HG03045 (cell line): ENCODE measurements around the gene CCDC8.
"Not testable (repeated sequence)": the region's sequence is repeated elsewhere in the genome, so short reads cannot be mapped to it uniquely, and the experiment has no call there.

Experiments used
- ATAC-seq: cut with Tn5 transposase; IDR thresholded peaks from one replicate; pipeline ENCODE4 v1.9.1; 2021; ENCODE audit warnings: mild to moderate bottlenecking, moderate library complexity; ENCODE audit not compliant: unreplicated experiment

The CCDC8 gene

DNA sequence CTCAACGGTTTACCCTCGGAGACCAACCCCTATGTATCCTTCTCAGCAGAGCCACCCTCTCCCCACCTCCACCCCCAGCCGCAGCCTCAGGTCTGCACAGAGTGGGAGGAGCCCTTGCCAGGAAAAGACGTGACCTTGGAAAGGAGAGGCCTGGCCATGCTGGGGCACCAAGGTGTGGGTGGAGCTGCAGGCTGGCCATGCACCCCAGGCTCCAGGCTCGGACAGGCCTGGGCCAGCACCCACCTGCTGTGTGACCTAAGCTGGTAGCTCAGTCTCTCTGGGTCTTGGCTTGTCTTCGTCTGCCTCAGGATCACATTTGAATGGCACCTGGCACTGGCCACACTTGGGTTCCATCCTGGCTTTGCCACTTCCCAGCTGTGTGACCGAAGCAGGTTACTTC lies 29.5 kb downstream of the CCDC8 start:
- no peak for ATAC-seq

GRCh38 chr19:46383171-46383815 lies 30.1 kb downstream of the CCDC8 start:
- no peak for ATAC-seq

DNA sequence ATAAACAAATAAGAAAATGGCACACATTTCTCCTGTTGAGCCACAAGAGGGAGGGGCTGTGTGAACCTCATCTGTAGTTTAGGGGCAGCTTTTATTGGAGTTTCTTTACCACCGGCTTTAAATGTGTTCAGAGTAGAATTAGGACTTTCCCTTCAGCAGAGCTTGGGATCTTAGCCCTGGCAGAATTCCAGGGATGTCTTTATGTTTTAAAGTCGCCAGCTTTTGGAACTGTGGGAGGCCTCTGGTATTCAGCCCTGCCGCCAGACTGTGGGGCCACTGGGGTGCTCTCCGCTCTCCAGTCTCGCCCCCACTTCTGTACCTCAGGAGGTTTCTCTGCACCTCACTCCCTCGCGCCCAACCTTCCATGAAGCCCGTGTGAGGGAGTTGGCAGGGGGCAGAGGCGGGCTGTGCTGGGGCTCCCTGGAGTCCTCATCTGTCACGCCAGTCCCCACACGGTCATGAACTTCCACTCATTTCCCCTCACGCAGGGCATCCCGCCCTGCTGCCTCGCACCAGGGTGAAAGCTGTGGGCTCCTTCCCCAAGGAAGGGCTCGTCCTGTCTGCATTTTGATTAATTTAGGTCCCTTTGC lies 31.5 kb downstream of the CCDC8 start:
- ATAC-seq, result no peak

DNA sequence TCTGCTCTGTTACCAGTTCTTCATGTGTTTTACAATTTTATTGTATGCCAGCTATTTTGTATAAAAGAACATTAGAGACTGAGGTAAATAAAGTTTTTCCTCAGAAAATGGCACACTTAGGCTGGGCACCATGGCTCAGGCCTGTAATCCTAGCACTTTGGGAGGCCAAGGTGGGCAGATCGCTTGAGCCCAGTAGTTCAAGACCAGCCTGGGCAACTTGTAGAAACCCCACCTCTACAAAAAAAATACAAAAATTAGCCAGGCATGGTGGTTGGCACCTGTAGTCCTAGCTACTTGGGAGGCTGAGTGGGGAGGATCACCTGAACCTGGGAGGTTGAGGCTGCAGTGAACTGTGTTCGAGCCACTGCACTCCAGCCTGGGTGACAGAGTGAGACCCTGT lies 32.0 kb downstream of the CCDC8 start:
- no peak for ATAC-seq

GRCh38 chr19:46380690-46381089 lies 32.7 kb downstream of the CCDC8 start:
- no peak for ATAC-seq

DNA sequence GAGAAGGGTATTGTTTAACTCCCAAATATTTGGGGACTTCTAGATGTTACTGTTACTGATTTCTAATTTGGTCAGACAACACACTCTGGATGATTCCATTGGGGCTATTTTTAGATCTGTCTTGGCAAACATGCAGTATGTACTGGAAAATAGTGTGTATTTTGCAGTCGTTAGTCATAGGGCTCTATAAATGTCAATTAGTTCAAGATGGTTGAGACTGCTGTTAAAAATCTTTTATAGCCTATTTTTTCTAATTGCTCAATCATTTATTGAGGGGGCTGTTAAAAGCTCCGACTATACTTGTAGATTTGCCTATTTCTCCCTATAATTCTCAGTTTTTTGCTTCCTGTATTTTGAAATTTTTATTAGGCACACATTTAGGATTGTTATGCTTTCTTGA lies 35.1 kb downstream of the CCDC8 start:
- no peak for ATAC-seq

DNA sequence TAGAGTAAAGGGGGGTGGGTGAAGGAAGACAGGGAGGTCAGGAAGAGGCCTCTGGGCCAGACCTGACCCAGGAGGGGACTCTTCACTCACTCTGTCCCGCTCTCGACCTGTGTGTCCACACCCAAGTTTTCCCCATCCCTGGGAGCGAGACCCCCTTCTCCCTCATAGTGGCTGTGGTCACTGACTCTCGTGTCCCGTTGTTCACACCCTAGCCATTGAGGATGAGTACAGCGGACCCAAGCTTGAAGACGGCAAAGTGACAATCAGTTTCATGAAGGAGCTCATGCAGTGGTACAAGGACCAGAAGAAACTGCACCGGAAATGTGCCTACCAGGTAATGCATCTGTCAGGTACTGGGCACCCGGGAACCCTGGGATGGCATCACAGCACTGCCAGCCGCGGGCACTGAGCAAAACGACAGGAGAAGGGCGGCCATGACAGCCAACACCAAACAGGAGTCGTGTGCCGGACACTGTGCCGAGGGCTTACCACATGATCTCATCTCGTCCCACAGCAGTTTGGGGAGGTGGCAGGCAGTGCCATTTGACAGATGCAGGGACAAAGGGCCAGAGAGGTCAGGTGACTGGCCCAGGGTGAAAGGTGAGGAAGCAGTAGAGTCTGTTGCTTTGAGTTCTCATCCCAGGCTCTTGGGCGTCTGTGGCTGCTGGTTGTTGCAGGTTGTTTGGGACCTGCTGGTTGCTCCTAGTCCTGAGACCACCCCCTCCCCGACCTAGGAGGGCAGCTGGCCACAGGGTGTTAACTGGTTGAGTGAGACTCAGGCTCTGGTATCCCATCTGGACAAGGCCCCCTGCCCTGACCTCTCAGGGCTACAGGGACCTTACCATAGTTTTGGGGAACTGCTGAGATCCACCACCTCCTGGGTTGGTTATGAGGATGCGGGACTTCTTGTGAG lies 36.9 kb downstream of the CCDC8 start:
- no peak for ATAC-seq

GRCh38 chr19:46375476-46376067 lies 37.8 kb downstream of the CCDC8 start:
- not testable (repeated sequence) for ATAC-seq

DNA sequence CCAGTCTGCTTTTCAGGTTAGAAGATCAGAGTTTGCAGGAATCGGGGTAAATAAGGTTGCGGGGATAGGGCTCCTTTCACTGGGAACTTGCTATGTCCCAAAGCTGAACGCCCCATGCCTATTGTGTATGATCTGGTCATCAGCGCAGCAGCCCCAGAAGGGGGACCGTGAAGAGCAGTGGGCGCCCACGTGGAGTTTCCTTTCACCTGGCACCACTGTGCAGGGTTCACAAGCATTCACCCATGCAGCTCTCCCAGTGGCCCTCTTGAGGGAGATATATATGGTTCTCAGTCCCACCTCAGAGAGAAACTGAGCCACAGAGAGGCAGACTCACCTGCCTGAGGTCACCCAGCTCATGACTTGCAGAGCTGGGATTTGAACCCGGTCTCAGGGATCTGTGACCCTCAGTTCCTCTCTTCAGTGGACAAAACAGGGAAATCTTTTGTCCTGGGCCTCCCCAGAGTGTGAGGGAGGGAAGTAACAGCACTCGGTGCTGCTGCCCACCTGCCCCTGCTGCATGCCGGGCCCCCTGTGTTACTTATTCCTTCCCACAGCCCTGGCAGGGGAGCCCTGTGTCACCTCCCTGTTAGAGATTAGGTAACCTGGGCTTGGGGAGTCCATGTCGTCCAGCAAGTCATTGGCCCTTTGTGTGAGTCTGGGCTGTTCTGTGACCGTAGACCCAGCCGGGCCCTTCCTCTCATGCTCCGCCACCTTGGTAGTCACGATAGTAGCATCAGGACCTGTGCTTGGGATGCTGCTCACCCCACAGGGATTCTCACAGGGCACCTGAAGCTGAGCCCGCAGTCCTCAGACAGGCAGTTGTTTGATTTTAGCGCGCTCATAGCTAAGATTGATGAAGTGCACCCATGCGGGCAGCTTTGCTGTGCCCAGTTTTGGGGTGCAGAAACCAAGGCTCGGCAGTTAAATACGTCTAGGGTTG lies 38.6 kb downstream of the CCDC8 start:
- no peak for ATAC-seq

DNA sequence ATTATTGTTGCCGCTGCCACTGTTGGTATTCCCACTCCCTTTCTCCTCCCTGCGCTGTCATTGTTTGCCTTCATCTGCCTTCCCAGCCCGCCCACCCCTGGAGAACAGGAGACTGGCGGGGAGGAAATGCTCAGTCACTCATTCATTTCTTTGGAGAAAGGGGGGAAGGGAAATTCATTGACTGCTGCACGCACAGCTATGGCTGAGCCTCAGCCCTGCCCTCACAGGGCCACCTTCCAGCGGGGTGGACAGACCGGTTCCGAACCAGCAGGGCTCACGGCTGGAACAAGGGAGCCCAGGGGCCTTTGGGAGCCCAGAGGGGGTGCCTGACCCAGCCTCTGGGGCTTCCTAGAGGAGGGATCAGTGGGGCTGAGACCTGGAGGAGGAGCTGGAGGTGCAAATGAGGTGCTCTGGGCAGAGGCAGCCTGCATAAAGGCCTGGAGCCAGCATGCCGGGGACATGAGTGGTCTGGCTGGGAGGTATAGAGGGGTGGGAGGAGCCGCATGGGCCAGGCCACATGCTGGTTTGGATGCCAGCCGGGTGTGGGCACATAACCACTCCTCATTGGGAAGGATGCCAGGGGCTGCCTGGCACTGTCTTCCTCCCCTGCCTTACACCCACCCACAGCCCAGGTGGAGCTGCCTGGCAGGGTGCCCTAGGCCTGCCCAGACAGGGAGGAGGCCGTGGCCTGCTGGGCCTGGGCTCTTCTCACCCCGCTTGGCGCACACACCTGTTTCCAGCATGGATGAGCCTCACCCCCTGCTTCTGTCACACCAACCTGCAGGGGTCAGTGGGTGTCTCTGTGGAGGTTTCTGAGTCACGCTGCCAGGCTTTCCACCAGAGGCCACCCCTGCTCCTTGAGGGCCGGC lies 39.6 kb downstream of the CCDC8 start:
- ATAC-seq, result no peak

DNA sequence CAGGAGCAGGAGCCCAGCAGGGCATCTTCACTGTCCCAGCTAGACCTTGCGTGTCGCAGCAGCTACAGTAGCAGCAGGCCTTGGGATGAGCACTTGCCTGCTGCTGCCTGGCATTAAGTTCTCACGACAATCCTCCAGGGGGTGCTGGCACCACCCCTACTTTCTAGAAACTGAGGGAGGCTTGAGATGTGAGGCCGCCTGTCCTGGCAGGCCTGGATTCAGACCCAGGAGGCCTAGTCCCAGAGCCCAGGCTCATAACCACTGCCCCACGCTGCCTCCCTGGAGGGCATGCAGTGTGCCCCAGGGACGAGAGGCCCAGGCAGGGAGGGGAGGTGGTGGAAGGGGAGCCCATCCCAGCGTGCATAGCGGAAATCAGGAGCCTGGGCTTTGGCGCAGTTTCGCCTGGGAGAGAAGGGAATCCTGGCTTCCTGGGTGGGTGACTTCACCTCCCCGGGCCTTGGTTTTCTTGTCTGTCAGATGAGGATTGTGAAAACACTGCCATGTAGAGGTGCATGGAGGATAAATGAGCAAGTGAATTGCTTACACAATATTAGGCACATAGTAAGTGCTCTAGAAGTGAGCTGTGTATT lies 40.4 kb downstream of the CCDC8 start:
- ATAC-seq, result no peak

DNA sequence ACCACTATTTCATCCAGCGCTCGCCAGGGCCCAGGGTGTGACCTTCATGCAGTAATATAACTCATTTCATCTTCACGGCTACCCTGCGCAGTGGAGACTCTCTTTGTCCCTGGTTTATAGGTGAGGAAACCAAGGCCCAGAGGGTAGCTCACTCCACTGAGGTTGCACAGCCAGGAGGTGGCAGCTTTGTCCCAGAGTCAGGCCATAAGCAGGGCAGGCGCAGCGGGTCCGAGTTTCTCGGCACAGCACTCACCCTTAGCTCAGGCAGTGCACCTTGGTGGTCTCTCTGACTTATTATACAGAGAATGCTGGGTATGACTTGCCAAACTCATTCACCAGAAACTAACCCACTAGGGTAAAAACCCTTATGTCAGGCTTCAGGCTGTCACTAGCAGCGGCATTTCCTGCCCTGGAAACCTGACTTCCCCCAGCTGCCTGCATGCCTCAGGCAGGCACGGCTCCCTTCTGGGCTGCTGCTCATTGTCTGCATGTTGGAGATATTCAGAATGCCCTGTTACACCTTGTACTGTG lies 41.9 kb downstream of the CCDC8 start:
- no peak for ATAC-seq

DNA sequence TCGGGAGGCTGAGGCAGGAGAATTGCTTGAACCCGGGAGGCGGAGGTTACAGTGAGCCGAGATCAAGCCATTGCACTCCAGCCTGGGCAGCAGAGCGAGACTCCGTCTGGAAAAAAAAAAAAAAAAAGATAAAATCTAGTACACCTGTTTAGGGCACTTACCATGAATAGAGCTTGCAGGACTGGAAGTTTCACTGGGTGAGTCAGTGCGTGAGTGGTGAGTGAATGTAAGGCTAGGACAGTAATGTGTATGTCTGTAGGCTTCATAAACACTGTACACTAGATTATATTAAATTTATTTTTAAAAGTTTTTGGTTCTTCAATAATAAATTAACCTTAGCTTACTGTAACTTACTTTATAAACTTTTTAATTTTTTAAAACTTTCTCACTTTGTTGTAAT lies 43.5 kb downstream of the CCDC8 start:
- ATAC-seq, result no peak

DNA sequence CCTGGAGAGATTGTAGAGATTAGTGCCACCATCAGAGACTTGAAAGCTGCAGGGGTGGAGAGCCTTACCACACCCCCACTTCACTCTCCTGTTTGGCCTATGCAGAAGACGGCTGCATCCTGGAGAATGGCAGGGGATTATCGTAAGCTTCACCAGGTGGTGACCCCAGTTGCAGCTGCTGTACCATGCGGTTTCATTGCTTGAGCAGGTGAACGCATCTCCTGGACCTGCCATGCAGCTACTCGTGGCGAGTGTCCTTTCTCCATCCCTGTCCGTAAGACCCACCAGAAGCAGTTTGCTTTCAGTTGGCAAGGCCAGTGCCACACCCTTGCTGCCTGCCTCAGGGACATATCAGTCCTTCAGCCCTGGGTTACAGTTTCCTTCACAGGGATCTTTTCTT lies 45.2 kb downstream of the CCDC8 start:
- ATAC-seq, result no peak

- no peak for ATAC-seq
Observed at GRCh38 chr19:46367426-46367825, 45.9 kb downstream of the CCDC8 start.

DNA sequence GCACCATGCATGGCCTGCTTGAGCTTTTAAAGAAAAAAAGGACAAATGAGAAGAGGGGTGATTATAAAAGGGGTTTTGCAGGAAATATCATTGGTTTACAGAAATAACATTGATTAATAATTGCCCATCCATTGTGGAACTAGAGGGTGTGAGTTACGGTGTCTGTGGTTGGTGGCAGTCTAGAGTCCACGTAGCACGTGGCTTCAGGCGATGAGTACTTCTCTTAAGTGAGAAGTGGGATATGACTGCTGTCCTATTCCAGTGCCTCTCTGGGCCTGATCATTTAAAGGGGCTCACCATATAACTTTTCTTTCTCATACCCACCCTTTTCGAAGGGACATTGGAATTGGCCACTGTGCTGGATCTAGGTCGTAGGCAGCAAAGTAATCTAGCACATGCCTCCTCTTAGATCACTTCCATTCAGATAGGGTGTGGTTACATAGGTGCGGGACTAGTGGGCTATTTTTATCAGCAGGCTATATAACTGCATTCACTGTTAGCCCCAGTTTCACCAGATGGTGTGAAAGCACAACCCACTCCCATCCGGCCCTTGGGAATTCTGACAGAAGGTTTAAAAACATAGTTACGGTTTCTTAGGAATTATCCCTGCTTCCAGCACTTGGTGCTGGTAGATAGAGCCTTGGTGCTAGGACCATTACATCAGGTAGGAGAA lies 46.6 kb downstream of the CCDC8 start:
- no peak for ATAC-seq

GRCh38 chr19:46365561-46365960 lies 47.8 kb downstream of the CCDC8 start:
- ATAC-seq, result no peak

GRCh38 chr19:46364359-46364758 lies 49.0 kb downstream of the CCDC8 start:
- no peak for ATAC-seq
